GM19324 (cell line): ENCODE measurements around the gene FOXK2.

Experiments used
- ATAC-seq: cut with Tn5 transposase; IDR thresholded peaks from one replicate; pipeline ENCODE4 v1.9.1; 2021; ENCODE audit warnings: mild to moderate bottlenecking, moderate library complexity; ENCODE audit not compliant: unreplicated experiment, low FRiP score

Gene FOXK2

DNA sequence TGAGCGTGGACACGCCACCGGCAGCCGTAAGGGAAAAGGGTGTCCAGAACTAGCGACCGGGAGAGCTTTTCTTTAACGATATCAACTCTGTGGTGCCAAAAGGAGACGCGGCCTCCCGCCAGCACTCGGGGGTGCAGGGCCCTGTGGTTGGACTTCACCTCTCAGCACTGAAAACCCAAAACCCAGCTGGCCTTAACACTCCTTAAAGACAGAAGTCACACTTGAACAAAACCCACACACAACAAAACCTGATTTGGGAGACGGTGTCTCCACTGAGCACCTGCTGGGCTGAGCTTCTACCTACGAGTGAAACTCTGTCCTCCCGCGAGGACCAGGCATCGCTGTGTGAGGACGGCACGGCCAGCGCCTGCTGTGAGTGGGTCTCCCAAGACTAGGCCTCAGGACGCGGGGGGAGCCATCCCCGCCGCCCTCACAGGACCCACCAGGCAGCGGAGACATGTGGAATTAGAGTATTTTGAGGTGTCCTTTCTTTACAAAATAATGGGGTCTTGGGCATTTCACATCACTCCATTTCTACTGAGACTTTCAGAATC, 82.0 kb downstream of the FOXK2 start:
- no peak for ATAC-seq

DNA sequence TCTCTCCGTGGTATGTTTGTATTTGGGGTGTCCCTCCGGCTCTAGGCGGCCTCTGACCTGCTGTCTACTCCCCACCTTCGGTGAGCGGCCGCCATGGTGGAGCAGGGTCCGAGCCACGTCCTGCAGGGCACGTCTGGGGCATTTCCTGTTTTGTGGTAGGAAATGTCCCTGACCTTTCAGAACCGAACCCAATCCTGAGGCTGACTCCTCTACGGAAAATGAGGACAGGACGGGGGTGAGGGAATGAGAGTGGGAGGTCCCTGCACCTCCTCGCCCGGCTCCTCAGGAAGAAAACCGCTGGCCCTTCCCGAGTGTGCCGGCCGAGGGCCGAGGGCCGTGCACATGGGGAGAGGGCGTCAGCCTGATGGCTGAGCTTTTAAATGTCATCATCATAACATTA, 83.0 kb downstream of the FOXK2 start:
- no peak for ATAC-seq

DNA sequence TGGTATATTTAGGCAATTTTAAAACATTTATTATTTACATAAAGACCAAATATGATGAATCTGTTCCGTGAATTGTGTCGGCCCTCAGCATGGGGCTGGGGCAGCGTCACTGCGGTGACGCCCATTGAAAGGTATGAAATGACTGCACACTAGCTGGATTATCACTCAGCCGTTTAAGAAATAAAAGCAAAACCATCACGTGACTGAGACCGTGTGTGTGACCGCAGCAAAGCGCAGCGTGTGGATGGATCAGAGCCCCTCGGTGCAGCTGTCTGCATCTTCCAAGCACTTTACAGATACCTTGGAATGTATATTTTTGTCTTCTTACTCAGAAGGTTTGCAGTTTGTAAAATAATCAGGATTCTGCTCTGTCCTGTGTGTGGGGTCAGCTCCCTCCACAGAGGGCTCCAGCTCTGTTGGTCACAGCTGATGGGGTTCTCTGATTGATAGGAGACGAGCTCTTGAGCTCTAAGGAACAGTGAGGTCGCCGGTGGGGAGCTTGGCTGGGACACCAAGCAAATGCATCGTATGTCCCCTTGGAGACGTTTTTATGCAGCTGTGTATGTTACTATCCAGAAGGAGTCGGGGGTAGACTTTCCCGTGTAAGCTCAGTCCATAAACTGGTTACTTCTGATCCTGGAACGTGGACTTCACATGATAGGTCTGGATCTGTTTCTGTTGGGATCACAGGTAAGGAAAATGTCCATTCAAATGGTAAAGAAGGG, 83.6 kb downstream of the FOXK2 start:
- ATAC-seq, result no peak

DNA sequence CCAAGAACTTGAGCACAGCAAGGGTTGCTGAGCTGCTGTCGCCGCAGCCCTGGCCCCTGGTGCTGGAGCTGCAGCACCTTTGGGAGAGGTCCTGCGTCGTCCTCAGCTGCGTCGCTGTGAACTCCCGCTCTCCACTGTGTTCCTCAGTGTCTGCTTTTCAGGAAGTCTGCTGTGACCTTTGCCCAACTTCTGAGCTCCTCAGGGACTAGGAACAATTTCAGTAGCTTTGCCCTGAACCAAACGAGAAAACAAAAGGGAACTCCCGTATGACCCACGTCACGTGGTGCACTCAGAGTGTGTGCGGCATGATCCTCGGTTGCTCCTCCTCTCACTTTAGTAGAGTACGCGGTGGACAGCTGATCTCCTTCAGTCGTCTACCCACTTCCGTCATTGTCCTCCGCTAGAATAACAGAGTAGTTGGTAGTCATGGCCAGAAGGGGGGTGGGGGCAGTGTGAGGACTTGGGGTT, 84.5 kb downstream of the FOXK2 start:
- ATAC-seq, result no peak

- no peak for ATAC-seq
Measured at GRCh38 chr17:82604532-82604931, 85.0 kb downstream of the FOXK2 start.

GRCh38 chr17:82605939-82606600, 86.5 kb downstream of the FOXK2 start:
- no peak for ATAC-seq

DNA sequence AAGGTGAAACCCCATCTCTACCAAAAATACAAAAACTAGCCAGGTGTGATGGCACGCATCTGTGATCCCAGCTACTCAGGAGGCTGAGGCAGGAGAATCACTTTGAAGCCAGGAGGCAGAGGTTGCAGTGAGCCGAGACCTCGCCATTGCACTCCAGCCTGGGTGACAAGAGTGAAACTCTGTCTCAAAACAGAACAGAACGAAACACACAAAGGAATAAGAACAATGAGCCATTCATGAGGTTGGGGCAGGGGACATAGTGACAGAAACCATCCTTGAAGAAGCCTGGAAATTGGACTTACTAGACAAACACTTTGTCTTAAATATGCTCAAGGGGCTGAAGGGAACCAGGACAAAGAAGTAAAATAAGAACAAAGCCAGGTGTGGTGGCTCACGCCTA, 89.3 kb downstream of the FOXK2 start:
- ATAC-seq, result no peak

GRCh38 chr17:82609655-82610054, 90.1 kb downstream of the FOXK2 start:
- ATAC-seq, result no peak

DNA sequence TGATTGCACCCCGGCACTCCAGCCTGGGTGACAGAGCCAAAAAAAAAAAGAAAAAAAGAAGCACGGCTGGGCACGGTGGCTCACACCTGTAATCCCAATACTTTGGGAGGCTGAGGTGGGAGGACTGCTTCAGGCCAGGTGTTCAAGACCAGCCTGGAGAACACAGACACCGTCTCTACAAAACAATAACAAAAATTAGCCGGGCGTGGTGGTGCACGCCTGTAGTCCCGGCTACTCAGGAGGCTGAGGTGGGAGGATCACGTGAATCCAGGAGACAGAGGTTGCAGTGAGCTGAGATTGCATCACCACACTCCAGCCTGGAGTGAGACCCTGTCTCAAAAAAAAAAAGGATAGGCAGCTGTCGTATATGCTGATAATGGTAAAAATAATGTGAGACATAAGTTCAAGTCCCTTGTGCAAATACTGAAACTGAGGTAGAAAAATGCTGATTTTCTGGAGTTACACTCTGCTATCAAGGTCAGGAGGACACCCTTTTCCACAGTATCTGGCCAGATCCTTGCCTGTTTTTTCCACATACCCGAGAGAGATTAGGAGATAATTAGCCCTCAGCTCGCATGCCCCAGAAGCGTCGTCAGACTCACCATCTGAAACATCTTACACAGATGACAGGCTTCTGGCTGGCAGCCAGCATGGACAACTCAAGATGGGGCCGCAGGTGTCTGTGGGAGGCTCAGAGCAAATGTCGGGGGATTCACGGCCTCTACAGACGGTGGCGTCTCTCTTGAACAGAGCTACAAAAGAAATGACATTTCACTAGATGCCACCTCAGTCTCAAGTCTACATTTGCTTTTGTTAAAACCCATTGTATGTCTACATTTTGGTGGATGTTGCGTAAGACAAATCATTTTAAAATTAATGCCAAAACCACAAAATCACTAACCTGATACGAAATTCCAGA, 91.9 kb downstream of the FOXK2 start:
- ATAC-seq, result no peak

- no peak for ATAC-seq
Measured at GRCh38 chr17:82613283-82614094, 94.0 kb downstream of the FOXK2 start.

DNA sequence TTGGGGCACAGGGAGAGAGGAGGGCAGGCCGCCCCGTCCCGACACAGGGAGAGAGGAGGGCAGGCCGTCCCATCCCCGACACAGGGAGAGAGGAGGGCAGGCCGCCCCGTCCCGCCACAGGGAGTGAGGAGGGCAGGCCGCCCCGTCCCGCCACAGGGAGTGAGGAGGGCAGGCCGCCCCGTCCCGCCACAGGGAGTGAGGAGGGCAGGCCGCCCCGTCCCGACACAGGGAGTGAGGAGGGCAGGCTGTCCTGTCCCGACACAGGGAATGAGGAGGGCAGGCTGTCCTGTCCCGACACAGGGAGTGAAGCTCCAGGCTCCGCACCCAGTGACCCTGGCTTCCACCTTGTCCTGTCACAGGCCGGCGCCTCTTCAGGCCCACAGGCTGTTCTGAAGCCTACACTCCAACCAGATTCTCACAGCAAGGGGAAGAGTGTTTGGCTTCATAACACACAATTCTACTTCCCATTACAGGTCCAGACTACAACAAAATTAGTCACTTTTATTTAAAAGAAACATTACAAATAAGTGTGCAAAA, 94.6 kb downstream of the FOXK2 start:
- ATAC-seq, result no peak

GRCh38 chr17:82615084-82616020, 95.8 kb downstream of the FOXK2 start:
- ATAC-seq, result no peak

GRCh38 chr17:82616021-82616711, 96.6 kb downstream of the FOXK2 start:
- ATAC-seq, result no peak

DNA sequence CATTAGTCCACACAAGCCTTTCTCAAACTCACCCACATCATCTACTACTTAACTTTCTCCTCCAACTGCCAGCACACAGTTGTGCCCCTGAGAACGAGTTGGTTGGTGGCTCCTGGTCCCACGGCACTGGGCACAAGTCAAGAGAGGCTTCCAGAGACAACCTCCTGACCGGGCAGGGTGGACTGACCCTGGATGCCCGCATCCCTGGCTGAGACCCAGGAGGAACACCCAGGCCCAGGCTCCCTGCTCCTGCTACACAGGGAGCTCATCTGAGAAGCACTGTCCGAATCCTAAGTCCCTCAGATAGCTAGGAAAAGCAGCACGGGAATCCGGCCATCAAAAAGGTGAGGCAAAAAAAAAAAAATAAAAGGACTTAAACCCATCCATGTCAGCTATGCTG, 99.7 kb downstream of the FOXK2 start:
- ATAC-seq, result no peak

DNA sequence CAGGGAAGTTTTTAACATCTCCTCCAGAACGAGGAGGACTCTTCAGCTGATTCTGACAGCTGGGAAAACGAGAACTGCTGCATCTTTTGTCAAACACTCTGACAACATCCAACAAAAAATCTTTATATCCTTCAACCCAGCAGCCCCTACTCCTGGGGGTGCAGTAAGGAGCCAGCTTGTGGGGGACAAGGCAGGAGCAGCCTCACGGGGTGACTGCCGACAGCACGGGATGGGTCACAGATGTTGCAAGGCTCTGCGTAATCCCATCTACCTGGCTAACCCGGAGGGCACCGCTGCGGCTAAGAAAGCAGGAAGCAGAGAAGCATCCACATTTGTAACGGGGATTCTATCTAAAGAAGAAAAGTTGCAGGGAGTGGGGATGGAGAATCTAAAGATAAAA, 100.1 kb downstream of the FOXK2 start:
- ATAC-seq, result no peak

- ATAC-seq, result no peak
Measured at GRCh38 chr17:82623707-82624106, 104.2 kb downstream of the FOXK2 start.

DNA sequence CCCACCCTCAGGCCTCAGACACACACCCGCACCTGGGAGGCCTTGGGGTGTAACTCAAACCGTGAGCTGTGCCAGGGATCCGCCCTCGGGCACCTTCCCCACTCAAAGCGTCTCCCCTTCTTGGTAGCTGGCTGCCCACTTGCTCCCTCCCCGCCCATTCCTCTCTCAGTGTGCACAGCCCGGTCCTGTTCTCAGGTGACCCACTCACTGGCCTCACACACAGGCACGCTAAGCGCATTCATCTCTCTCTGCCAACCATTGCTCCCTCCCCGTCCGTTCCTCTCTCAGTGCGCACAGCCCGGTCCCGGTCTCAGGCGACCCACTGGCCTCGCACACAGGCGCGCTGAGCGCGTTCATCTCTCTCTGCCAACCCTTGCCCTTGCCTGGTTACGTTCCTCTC, 107.9 kb downstream of the FOXK2 start:
- no peak for ATAC-seq

DNA sequence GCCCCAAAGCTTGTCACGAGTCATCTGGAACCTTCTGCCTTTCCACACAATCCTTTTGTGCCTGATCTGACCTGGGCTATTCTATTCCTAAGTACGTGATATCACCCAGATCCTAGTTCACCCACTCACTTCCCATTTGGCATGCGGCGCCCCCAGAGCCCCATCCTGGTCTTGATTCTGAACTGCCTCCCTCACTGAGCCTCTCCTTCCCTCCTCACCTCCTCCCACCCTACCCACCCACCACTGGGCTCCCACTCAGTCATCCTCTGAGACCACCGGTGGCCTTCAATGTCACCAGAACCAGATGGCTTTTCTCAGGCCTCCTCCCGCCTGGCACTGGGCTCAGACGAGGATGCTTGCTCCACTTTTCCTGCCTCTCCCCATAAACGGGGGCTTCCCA, 110.2 kb downstream of the FOXK2 start:
- ATAC-seq, result no peak
